Measurements from ENCODE around the gene FBXO8. TPM values are rescaled to one million over a fixed set of nuclear protein-coding genes. Genes with fewer than 3 reads are reported as not detected.

Gene FBXO8
- total RNA-seq, 4 donors from 2014 or later, result 14.3 to 61.9 (median 37.2) TPM

DNA sequence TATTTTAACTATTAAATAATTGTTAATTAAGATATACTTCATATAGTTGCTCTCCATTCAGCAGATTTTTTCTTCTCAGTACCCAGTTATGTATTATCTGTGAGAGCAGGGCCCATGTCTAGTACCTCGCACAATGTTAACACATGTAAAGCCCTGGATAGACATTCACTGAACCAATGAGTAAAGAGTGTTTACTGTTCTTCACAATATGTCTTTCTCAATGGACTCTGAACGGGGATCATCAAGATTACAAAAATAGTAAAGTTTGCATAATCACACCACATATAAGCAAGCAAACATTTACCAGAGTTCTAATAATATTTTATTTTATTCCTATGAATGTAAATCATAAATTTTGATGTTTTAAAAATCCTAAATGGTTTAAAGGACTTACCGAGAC is 47.1 kb downstream of the FBXO8 start:
- DNase-seq, result no peak
- Histone ChIP-seq H3K27me3 (no peaks in the 10 kb centered on the region), H3K4me3 (no peak overlapping the region), H3K9me3 (no peaks in the 10 kb centered on the region), H3K4me1 (no peaks in the 10 kb centered on the region), H3K27ac (no peak overlapping the region), H3K36me3 (peaks cover 0 to 3% of the 10 kb centered on the region in 2 donors)
- TF ChIP-seq, protein P1, sequence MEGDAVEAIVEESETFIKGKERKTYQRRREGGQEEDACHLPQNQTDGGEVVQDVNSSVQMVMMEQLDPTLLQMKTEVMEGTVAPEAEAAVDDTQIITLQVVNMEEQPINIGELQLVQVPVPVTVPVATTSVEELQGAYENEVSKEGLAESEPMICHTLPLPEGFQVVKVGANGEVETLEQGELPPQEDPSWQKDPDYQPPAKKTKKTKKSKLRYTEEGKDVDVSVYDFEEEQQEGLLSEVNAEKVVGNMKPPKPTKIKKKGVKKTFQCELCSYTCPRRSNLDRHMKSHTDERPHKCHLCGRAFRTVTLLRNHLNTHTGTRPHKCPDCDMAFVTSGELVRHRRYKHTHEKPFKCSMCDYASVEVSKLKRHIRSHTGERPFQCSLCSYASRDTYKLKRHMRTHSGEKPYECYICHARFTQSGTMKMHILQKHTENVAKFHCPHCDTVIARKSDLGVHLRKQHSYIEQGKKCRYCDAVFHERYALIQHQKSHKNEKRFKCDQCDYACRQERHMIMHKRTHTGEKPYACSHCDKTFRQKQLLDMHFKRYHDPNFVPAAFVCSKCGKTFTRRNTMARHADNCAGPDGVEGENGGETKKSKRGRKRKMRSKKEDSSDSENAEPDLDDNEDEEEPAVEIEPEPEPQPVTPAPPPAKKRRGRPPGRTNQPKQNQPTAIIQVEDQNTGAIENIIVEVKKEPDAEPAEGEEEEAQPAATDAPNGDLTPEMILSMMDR (IDR thresholded peaks at IDR 0.05), result no peak
- no peak for TF ChIP-seq POLR2A (IDR thresholded peaks at IDR 0.05)
- intact Hi-C loops (cut with DNase I; ENCODE audit: low total_unique reads), result no loop called here

DNA sequence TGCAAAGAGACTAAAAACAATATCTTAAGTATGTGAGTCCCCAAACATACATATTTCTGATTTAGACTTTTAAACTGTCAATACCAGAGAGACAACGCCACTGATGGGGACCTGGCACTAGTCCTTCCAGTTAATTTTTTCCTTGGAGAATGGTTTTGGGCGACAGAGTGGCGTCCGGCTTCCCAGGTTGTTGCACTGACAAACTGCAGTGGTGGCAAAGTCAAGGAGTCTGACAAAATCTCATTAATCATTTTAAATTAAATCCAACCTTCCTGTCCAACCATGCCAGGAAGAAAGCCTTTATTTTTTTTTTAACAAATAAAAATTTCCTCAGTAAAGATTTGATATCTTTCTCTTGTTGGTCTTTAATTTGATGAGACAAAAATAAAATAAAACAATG is 52.8 kb downstream of the FBXO8 start:
- no peak for TF ChIP-seq POLR2A (IDR thresholded peaks at IDR 0.05)
- TF ChIP-seq, protein P1 (IDR thresholded peaks at IDR 0.05), result no peak
- DNase-seq, result no peak

DNA sequence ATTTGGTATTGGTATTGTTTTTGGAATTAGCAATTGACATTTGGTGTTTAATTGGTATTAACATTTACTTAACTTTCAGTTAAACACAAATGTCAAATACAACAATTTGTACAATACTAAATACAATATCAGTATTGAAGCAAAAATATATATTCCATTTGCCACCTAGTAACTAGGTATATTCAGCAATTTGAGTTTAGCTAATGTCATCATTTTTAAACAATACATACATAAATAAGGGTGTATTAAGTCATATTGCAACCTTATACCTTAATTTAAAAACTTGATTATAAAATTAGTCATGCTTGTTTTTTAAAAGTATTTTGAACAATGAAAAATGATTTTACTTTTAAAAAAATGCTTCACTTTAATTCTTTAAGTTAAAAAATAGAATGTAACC is 53.3 kb downstream of the FBXO8 start:
- Histone ChIP-seq H3K36me3 (no peaks in the 10 kb centered on the region), H3K9me3 (no peaks in the 10 kb centered on the region), H3K27me3 (no peaks in the 10 kb centered on the region), H3K27ac (no peak overlapping the region), H3K4me3 (no peak overlapping the region), H3K4me1 (no peaks in the 10 kb centered on the region)
- DNase-seq, result no peak
- intact Hi-C loops (cut with DNase I; ENCODE audit: low total_unique reads), result no loop called here
- TF ChIP-seq, protein P1 (IDR thresholded peaks at IDR 0.05), result no peak
- TF ChIP-seq POLR2A (IDR thresholded peaks at IDR 0.05), result no peak

More for the DNA sequence above, 52.8 kb downstream of the FBXO8 start:
- H3K9me3 ChIP-seq, result no peaks in the 10 kb centered on the region
- no peaks in the 10 kb centered on the region for H3K4me1 ChIP-seq
- no peak overlapping the region for H3K27ac ChIP-seq
- no peak overlapping the region for H3K4me3 ChIP-seq
- H3K36me3 ChIP-seq, result no peaks in the 10 kb centered on the region
- intact Hi-C loops (cut with DNase I; ENCODE audit: low total_unique reads), result no loop called here
- H3K27me3 ChIP-seq, result no peaks in the 10 kb centered on the region

DNA sequence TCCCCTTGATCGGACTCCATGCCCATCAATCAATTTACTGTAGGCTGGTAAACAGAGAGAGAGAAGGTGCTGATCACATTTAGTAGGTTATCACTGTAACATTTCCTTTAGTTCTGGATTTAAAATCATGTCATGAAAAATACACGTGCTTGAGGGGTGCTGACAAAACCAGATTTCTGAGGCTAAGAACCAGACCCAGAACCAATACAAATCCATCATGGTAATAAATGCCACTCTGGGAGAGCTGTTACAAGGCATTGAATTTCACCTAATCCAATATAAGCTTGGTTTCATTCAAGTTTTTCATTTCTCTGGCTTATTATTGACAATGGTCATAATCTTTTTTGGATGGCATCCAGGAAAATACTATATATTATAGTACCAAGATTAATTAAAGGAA is 54.5 kb downstream of the FBXO8 start:
- no peak for TF ChIP-seq POLR2A (IDR thresholded peaks at IDR 0.05)
- TF ChIP-seq, protein P1 (IDR thresholded peaks at IDR 0.05), result no peak
- H3K27ac ChIP-seq, result no peak overlapping the region

DNA sequence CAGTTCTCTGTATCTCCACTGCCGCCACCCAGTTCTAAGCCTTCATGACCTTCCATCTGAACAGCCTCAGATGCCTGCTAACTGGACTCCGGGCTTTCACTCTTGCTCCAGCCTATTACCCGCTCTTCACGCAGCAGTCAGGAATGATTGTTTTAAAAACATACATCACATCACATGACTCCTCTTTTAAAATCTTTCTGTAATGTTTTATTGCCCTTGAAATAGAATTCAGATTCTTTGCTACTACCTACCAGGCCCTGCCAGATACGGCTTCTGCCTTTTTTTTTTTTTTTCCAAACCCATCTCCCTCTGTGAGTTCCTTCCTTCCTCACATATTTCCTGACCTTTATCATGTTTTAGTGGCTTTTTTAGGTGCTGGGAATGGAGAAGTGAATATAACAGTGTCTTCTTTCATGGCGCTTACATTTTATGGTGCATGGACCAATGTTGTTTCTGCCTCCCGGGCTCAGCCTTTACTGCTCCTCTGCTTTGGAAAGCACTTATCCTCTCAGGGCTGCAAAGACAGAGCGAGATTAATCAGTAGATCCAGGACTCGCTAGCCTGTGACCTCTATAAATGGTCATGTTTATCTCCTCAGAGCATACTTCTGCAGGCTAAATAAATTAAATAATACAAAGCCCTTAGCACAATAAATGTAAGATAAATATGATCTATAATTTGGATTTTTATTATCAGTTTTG is 58.0 kb downstream of the FBXO8 start:
- H3K9me3 ChIP-seq, result no peaks in the 10 kb centered on the region
- TF ChIP-seq, protein P1 (IDR thresholded peaks at IDR 0.05), result no peak
- no peak for TF ChIP-seq POLR2A (IDR thresholded peaks at IDR 0.05)
- no peak overlapping the region for H3K27ac ChIP-seq
- DNase-seq, result no peak
- H3K4me1 ChIP-seq, result no peaks in the 10 kb centered on the region
- H3K4me3 ChIP-seq, result no peak overlapping the region
- intact Hi-C loops (cut with DNase I; ENCODE audit: low total_unique reads), result no loop called here
- H3K36me3 ChIP-seq, result no peaks in the 10 kb centered on the region
- no peaks in the 10 kb centered on the region for H3K27me3 ChIP-seq

More for the DNA sequence above, 54.5 kb downstream of the FBXO8 start:
- H3K36me3 ChIP-seq, result no peaks in the 10 kb centered on the region
- H3K4me3 ChIP-seq, result no peak overlapping the region
- no peaks in the 10 kb centered on the region for H3K4me1 ChIP-seq
- no peaks in the 10 kb centered on the region for H3K9me3 ChIP-seq
- intact Hi-C loops (cut with DNase I; ENCODE audit: low total_unique reads), result no loop called here
- DNase-seq, result no peak
- no peaks in the 10 kb centered on the region for H3K27me3 ChIP-seq

All from uterus (tissue), 4 donors.